Activated CD8-positive, alpha-beta T cell treated with anti-CD3 and anti-CD28 coated beads, Interleukin-2, amount 10 ng/mL, durations not matched to agents 7 days and 5 days (primary cell): ENCODE results near the gene CERKL. TPM values are rescaled to one million over a fixed set of nuclear protein-coding genes. Genes with fewer than 3 reads are reported as not detected.

ENCODE experiments used
- ATAC-seq: fragments of 150-1000 bp; cut with Tn5 transposase; one replicate; pipeline ENCODE4 v1.10.0; 2021; ENCODE audit warnings: moderate library complexity
- CTCF ChIA-PET: fragments of 350-600 bp; sonication (Branson Sonifier 250); formaldehyde crosslinking; loops from one replicate; lab custom pipeline; 2021; ENCODE audit warnings: antibody characterized with exemption; lab: Charles Lee
- POLR2A ChIA-PET: fragments of 350-600 bp; sonication (Branson Sonifier 250); formaldehyde crosslinking; loops from one replicate; lab custom pipeline; 2021; ENCODE audit warnings: antibody characterized with exemption; lab: Charles Lee
- DNase-seq: peaks from one replicate; pipeline ENCODE4 v3.0.0-alpha.2; 2020
- H3K27ac Mint-ChIP-seq: one replicate; pipeline ENCODE4 v1.8.0; 2021; ENCODE audit warnings: mild to moderate bottlenecking, mixed read lengths
- H3K27me3 Mint-ChIP-seq: one replicate; pipeline ENCODE4 v1.8.0; 2021; ENCODE audit warnings: low read depth, mixed read lengths
- H3K36me3 Mint-ChIP-seq: one replicate; pipeline ENCODE4 v1.8.0; 2021; ENCODE audit warnings: low read depth, mixed read lengths
- H3K4me1 Mint-ChIP-seq: one replicate; pipeline ENCODE4 v1.8.0; 2021; ENCODE audit warnings: low read depth, mixed read lengths
- H3K4me3 Mint-ChIP-seq: one replicate; pipeline ENCODE4 v1.8.0; 2021; ENCODE audit warnings: mild to moderate bottlenecking, mixed read lengths
- H3K9me3 Mint-ChIP-seq: one replicate; pipeline ENCODE4 v1.8.0; 2022; ENCODE audit warnings: mixed read lengths; ENCODE audit not compliant: insufficient read depth
- total RNA-seq, 2 experiments: library from RNA; stranded (reverse); gene quantifications; one replicate each; pipeline ENCODE4 v1.2.3, GENCODE V29; 2021

The CERKL gene
- total RNA-seq, 2 experiments from 2014 or later: not detected

DNA sequence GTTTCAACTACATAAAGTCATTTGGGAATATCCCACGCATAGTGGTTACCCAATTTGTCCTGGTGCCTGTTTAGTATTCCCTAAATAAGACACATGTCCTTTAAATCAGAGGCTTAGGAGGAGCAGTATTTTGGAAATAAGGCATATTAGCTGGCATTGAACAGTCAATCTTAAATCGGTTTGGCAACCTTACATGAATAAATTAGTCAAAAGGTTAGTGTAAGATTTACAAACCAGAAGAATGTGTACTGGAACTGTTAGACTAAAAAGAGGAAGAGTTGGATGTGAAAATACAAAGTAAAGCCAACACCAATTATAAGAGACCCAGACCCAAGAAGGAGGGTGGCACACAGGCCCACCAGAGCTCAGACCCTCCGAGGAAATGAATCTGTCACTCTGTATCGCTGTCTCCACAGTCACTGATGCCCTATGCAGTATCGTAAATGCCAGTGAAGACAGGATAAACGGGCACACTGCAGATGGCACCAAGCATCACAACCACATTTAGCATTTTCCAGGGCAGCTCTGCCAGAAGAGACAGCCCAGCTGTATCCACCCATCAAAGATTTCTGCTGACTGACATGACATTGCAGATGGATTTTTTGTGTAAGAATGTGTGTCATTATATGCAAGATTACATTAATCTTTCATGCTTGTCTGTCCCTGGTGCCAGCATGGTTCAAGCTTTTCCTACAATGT, 90.4 kb downstream of the CERKL start:
- Mint-ChIP-seq H3K27ac (no peak overlapping the region), H3K9me3 (no peaks in the 10 kb centered on the region), H3K36me3 (no peaks in the 10 kb centered on the region), H3K4me1 (no peaks in the 10 kb centered on the region), H3K4me3 (no peak overlapping the region), H3K27me3 (no peaks in the 10 kb centered on the region)
- ATAC-seq (no peak), DNase-seq (no peak)
- CTCF ChIA-PET: interaction anchor here (1.0 to 1.3 kb wide), 2 partner anchors 149 to 490 kb away, joined by 3 to 8 read pairs; no protein-coding TSS in a partner anchor
- POLR2A ChIA-PET: no interaction called here

GRCh38 chr2:181563101-181563692, 93.7 kb downstream of the CERKL start:
- ChIA-PET CTCF (interaction anchor here (1.0 kb wide), 2 partner anchors 10 to 367 kb away, joined by 3 read pairs; no protein-coding TSS in a partner anchor), POLR2A (no interaction called here)
- no peaks in the 10 kb centered on the region for H3K9me3 Mint-ChIP-seq
- no peak for DNase-seq
- H3K4me1 Mint-ChIP-seq: no peaks in the 10 kb centered on the region
- no peaks in the 10 kb centered on the region for H3K36me3 Mint-ChIP-seq
- no peak overlapping the region for H3K4me3 Mint-ChIP-seq
- no peak for ATAC-seq
- H3K27me3 Mint-ChIP-seq: no peaks in the 10 kb centered on the region
- H3K27ac Mint-ChIP-seq: no peak overlapping the region

DNA sequence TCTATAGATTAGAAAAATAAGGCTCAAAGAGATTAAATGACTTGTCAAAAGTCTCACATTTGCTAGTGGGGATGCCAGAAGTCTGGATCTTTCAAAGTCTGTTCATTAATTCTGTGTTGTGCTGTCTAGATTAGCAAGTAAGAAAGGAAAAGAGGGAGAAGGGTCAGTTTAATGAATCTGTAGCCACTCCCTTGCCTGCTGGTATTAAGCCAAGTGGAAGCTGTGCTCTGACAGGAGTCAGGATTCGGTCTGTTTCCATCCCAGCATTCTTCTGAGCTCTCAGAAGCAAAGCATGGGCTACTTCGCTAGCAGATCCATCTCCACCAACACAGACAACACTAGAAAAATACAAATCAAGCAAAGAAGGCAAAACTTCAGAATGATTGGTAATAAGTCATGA, 98.5 kb downstream of the CERKL start:
- ATAC-seq: no peak
- no peak overlapping the region for H3K27ac Mint-ChIP-seq
- no peaks in the 10 kb centered on the region for H3K9me3 Mint-ChIP-seq
- no peaks in the 10 kb centered on the region for H3K27me3 Mint-ChIP-seq
- POLR2A ChIA-PET: no interaction called here
- H3K4me1 Mint-ChIP-seq: no peaks in the 10 kb centered on the region
- peaks cover 6% of the 10 kb centered on the region for H3K36me3 Mint-ChIP-seq
- DNase-seq: no peak
- CTCF ChIA-PET: no interaction called here
- no peak overlapping the region for H3K4me3 Mint-ChIP-seq

DNA sequence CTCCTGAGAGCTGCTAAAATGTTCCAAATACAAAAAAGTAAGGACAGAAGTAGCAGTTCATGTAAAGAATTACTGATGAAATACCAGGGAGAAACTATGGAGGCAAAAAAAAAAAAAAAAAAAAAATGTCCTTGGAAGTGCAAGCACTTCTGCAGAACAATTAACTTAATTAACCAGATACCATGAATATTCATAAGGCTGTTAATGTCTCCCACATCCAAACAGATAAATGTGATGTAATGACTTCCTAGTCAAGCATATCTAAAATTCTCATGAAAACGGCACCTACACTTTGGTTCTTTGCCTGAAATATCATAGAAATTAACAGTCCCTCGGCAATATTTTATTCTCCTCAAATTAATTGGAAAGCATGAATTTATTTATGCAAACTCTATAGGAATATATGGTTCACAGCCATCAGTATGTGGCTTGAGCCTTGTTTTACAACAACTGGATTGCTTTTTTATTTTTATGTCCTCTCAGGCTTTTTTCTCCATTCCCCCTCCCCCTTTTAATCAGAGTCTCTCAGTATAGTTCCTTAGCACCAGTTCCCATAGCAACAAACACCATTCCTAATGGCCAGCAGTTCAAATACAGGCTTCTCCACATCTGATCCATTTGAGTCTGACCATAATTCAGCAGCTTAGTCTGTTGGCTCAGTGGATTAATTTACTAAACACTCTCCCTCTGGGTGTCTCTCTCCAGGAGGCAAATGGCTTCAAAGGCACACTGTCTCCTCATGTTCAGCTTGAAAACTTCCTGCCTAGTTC, 102.7 kb downstream of the CERKL start:
- DNase-seq: no peak
- Mint-ChIP-seq H3K36me3 (peaks cover 25% of the 10 kb centered on the region), H3K4me1 (no peaks in the 10 kb centered on the region), H3K4me3 (no peak overlapping the region), H3K27me3 (no peaks in the 10 kb centered on the region), H3K9me3 (no peaks in the 10 kb centered on the region), H3K27ac (no peak overlapping the region)
- ChIA-PET CTCF (no interaction called here), POLR2A (no interaction called here)
- ATAC-seq: no peak

- Mint-ChIP-seq H3K27me3 (no peaks in the 10 kb centered on the region), H3K36me3 (peaks cover 29% of the 10 kb centered on the region), H3K9me3 (no peaks in the 10 kb centered on the region), H3K4me1 (no peaks in the 10 kb centered on the region), H3K4me3 (no peak overlapping the region), H3K27ac (no peak overlapping the region)
- DNase-seq (no peak), ATAC-seq (no peak)
- ChIA-PET CTCF (no interaction called here), POLR2A (no interaction called here)
These were observed 103.7 kb downstream of the CERKL start for GRCh38 chr2:181553244-181553643.

DNA sequence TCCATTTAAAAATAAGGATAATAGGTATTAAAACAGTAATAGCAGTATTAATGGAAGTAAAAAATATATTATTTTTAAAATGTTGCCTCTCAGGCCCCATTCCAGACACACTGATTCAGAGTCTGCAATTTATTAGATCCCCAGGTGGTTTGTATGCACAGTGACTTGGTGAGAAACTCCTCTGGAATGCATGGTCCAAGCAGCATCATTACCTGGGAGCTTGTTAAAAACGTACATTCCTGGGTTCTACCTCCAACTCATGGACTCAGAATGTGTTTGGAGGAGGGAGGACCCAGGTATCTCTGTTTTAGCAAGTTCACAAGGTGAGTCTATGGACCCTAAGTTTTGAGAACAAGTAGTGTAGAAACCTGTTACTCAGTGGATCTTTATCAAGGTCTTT, 104.1 kb downstream of the CERKL start:
- Mint-ChIP-seq H3K4me1 (no peaks in the 10 kb centered on the region), H3K36me3 (peaks cover 29% of the 10 kb centered on the region), H3K27me3 (no peaks in the 10 kb centered on the region), H3K27ac (no peak overlapping the region), H3K9me3 (no peaks in the 10 kb centered on the region), H3K4me3 (no peak overlapping the region)
- no peak for ATAC-seq
- ChIA-PET CTCF (no interaction called here), POLR2A (no interaction called here)
- DNase-seq: no peak

DNA sequence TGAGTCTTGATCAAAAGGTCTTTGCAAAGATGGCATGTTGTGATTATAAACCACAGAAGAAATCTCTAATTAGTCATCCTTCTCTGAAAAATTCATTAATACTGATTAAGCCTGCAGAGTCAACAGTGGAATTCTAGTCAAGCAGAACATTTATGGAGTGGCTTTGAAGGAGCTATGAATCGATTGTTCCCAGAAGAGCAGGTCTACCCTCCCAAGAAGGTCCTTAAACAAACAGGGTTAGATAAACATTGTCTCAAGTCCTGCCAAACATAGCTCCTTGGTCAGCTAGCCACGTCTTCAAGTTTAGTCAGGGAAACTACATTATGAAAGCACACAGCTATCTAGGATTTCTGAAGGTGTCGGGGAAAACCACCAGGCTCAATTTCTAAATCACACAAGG, 110.8 kb downstream of the CERKL start:
- CTCF ChIA-PET: interaction anchor here (1.9 kb wide), 1 partner anchor 169 kb away, joined by 6 read pairs; no protein-coding TSS in a partner anchor
- Mint-ChIP-seq H3K4me3 (no peak overlapping the region), H3K9me3 (no peaks in the 10 kb centered on the region), H3K4me1 (no peaks in the 10 kb centered on the region), H3K36me3 (peaks cover 23% of the 10 kb centered on the region), H3K27me3 (no peaks in the 10 kb centered on the region), H3K27ac (no peak overlapping the region)
- POLR2A ChIA-PET: no interaction called here
- ATAC-seq (no peak), DNase-seq (no peak)

DNA sequence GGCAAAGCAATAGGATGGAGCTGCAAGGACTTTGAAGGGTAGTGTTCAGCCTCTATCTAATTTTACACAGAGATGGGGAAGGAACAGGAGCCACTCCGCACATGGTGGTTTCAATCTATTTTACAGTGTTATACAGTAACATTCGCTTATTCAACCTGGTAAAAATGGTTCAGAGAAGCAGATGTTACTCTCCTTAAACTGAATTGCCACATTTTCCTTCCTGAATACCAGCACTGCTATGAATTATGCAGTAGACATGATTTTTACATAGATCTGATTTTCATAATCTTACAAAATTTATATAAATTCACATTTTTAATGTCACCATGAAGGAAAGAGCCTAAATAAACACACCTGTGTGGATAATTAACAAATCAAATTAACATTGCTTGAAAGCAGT, 114.7 kb downstream of the CERKL start:
- H3K27me3 Mint-ChIP-seq: no peaks in the 10 kb centered on the region
- CTCF ChIA-PET: no interaction called here
- DNase-seq (no peak), ATAC-seq (no peak)
- POLR2A ChIA-PET: no interaction called here
- H3K9me3 Mint-ChIP-seq: no peaks in the 10 kb centered on the region
- no peak overlapping the region for H3K27ac Mint-ChIP-seq
- H3K4me1 Mint-ChIP-seq: no peaks in the 10 kb centered on the region
- H3K4me3 Mint-ChIP-seq: no peak overlapping the region
- peaks cover 46% of the 10 kb centered on the region for H3K36me3 Mint-ChIP-seq

GRCh38 chr2:181540421-181540820, 116.5 kb downstream of the CERKL start:
- DNase-seq: no peak
- no peaks in the 10 kb centered on the region for H3K4me1 Mint-ChIP-seq
- H3K9me3 Mint-ChIP-seq: no peaks in the 10 kb centered on the region
- no peaks in the 10 kb centered on the region for H3K27me3 Mint-ChIP-seq
- CTCF ChIA-PET: no interaction called here
- H3K4me3 Mint-ChIP-seq: no peak overlapping the region
- no peak overlapping the region for H3K27ac Mint-ChIP-seq
- POLR2A ChIA-PET: no interaction called here
- peaks cover 49% of the 10 kb centered on the region for H3K36me3 Mint-ChIP-seq
- ATAC-seq: no peak

- ChIA-PET CTCF (no interaction called here), POLR2A (no interaction called here)
- Mint-ChIP-seq H3K4me3 (no peak overlapping the region), H3K27ac (no peak overlapping the region), H3K27me3 (no peaks in the 10 kb centered on the region), H3K9me3 (no peaks in the 10 kb centered on the region), H3K4me1 (no peaks in the 10 kb centered on the region), H3K36me3 (peaks cover 80% of the 10 kb centered on the region)
- DNase-seq (no peak), ATAC-seq (no peak)
These were observed 120.2 kb downstream of the CERKL start for GRCh38 chr2:181536730-181537129.

GRCh38 chr2:181528441-181528840, 128.5 kb downstream of the CERKL start:
- no peaks in the 10 kb centered on the region for H3K27me3 Mint-ChIP-seq
- ChIA-PET CTCF (no interaction called here), POLR2A (no interaction called here)
- ATAC-seq (no peak), DNase-seq (no peak)
- H3K4me3 Mint-ChIP-seq: no peak overlapping the region
- H3K4me1 Mint-ChIP-seq: no peaks in the 10 kb centered on the region
- no peak overlapping the region for H3K27ac Mint-ChIP-seq
- H3K36me3 Mint-ChIP-seq: peaks cover 72% of the 10 kb centered on the region
- no peaks in the 10 kb centered on the region for H3K9me3 Mint-ChIP-seq

- H3K27ac Mint-ChIP-seq: no peak overlapping the region
- H3K36me3 Mint-ChIP-seq: peaks cover 69% of the 10 kb centered on the region
- no peak overlapping the region for H3K4me3 Mint-ChIP-seq
- ChIA-PET POLR2A (no interaction called here), CTCF (interaction anchor here (0.7 kb wide), 1 partner anchor 56 kb away, joined by 3 read pairs; no protein-coding TSS in a partner anchor)
- no peaks in the 10 kb centered on the region for H3K9me3 Mint-ChIP-seq
- DNase-seq (no peak), ATAC-seq (no peak)
- no peaks in the 10 kb centered on the region for H3K4me1 Mint-ChIP-seq
- H3K27me3 Mint-ChIP-seq: no peaks in the 10 kb centered on the region
These were observed 129.8 kb downstream of the CERKL start for GRCh38 chr2:181527058-181527457.
